ENCODE results near the gene NOD1.
"Not testable (repeated sequence)": the region's sequence is repeated elsewhere in the genome, so short reads cannot be mapped to it uniquely, and the experiment has no call there.

The NOD1 gene

GRCh38 chr7:30445770-30446169, 32.8 kb downstream of the NOD1 start:
- DNase-seq, result peak; percentile 61

- no peak for DNase-seq
Observed at GRCh38 chr7:30437823-30438574, 40.6 kb downstream of the NOD1 start.

GRCh38 chr7:30436518-30436917, 42.1 kb downstream of the NOD1 start:
- no peak for DNase-seq

- no peak for DNase-seq
Observed at GRCh38 chr7:30436046-30436445, 42.5 kb downstream of the NOD1 start.

GRCh38 chr7:30434140-30434799, 44.3 kb downstream of the NOD1 start:
- no peak for DNase-seq

GRCh38 chr7:30433506-30433905, 45.1 kb downstream of the NOD1 start:
- no peak for DNase-seq

GRCh38 chr7:30433082-30433481, 45.5 kb downstream of the NOD1 start:
- DNase-seq, result no peak

GRCh38 chr7:30430777-30431176, 47.8 kb downstream of the NOD1 start:
- DNase-seq, result no peak

GRCh38 chr7:30430276-30430675, 48.3 kb downstream of the NOD1 start:
- DNase-seq, result no peak

GRCh38 chr7:30429156-30429530, 49.4 kb downstream of the NOD1 start:
- DNase-seq, result no peak

GRCh38 chr7:30428246-30429155, 50.1 kb downstream of the NOD1 start:
- no peak for DNase-seq

- no peak for DNase-seq
Observed at GRCh38 chr7:30427296-30428070, 51.1 kb downstream of the NOD1 start.

- DNase-seq, result no peak
Observed at GRCh38 chr7:30424506-30424905, 54.1 kb downstream of the NOD1 start.

- DNase-seq, result no peak
Observed at GRCh38 chr7:30423788-30424505, 54.6 kb downstream of the NOD1 start.

GRCh38 chr7:30422922-30423321, 55.7 kb downstream of the NOD1 start:
- no peak for DNase-seq

GRCh38 chr7:30421647-30422196, 56.9 kb downstream of the NOD1 start:
- no peak for DNase-seq

- no peak for DNase-seq
Observed at GRCh38 chr7:30420662-30421061, 57.9 kb downstream of the NOD1 start.

GRCh38 chr7:30420080-30420479, 58.5 kb downstream of the NOD1 start:
- not testable (repeated sequence) for DNase-seq

GRCh38 chr7:30413864-30414263, 64.7 kb downstream of the NOD1 start:
- DNase-seq, result no peak

GRCh38 chr7:30412782-30413504, 65.6 kb downstream of the NOD1 start:
- peak; percentile 14 for DNase-seq

- no peak for DNase-seq
Observed at GRCh38 chr7:30411897-30412296, 66.7 kb downstream of the NOD1 start.

All from stimulated activated CD4-positive, alpha-beta T cell treated with anti-CD3 and anti-CD28 coated beads, Interleukin-4, amount 100 ng/mL, for 24 hours (primary cell).